LoVo (cell line): ENCODE data around the gene NEK6.

ENCODE experiments used
- DNase-seq: peaks from one replicate; pipeline ENCODE4 v3.0.0-alpha.2; 2016; ENCODE audit warnings: low spot score

NEK6 gene

GRCh38 chr9:124373851-124374250, 116.1 kb downstream of the NEK6 start:
- no peak for DNase-seq

DNA sequence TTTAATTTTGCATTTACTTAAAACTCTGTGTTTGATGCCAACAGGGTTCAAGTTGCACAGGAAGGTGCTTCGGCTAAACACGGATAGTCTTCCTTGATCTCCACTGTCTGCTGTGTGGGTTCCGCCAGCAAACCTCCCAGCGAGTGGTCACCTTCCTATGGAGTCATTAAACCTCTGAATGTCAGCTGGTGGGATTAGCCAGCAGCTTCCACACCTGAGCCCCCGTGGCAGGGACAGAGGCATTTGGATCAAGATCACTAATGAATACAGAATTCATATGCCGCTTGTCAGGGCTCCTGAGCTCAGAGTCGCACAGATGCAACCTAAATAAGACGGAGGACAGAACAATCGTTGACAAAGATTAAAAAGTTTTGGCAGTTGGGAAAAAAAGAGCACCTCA, 118.0 kb downstream of the NEK6 start:
- no peak for DNase-seq

GRCh38 chr9:124376329-124376728, 118.6 kb downstream of the NEK6 start:
- DNase-seq: no peak

DNA sequence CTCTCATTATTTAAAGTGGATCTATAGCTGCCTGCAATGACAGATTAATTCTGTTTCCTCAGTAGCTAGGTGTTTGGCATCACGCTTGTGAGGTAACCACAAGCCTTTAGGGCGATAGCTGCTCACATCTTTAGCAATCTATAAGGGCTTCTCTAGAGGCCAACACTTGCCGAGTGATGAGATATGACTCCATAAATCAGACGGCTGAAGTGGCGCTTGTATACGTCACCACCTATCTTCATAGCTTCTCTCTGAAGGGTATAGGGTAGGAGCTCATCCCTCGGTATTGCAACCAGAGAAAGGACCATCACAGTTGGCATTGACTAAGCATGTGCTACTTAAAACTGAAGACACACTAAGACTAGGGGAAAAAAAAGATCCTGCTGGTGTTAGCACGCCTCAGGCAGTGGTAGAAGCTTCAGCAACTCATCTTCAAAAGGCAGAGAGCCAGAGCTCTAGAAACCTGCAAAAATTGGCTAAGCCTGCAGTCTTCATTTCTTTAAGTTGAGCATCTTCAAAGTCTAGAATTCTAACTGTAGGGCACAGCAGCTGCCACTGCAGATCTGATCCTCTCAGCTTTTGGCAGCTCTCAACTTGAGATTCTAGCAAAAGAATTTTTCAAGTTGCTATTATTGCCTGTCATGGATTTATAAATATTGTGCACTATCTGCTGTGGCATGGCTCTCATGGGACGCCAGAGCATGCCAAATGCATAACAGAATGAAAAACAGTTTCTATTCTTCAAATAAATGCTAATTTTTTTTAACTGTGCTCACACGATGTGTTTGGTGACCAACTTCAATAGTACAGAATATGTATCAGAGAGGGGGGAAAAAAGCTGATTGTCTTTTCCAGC, 120.0 kb downstream of the NEK6 start:
- no peak for DNase-seq

DNA sequence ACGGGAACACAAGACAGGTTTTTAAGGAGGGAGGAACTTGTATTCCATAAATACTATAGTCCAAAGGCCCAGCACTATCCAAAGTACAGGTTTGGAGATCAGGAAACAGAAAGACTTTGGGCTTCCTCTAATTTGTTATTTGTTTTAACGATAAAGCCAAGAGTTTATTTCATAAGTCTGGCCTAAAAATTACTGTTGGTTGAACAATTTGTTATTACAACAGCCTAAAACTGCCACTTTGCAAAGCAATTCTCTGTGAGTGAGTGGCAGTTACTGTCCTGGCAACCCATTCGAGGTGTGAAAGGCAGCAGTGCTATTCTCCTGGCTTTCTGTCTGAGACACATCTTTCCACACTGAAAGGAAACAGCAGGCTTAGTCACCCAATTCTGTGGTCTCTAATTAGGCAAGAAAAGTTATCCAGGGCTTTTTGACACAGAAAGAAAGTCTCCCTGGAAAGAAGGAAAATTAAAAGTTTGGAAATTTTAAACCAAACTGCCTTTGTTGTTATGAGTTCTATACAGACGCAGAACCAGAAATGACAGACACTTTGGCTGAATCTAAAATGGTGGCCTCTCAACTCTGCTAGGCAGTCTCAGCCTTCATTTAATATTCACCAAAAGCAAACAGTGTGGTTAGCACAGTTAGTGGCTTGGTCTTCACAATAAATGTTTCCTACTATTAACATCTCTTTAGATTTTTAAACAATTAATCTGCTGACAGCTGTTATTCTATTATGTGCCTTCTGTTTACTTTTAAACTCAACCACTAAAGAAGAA, 123.6 kb downstream of the NEK6 start:
- no peak for DNase-seq

- DNase-seq: no peak
Measured at GRCh38 chr9:124384210-124384609, 126.5 kb downstream of the NEK6 start.

DNA sequence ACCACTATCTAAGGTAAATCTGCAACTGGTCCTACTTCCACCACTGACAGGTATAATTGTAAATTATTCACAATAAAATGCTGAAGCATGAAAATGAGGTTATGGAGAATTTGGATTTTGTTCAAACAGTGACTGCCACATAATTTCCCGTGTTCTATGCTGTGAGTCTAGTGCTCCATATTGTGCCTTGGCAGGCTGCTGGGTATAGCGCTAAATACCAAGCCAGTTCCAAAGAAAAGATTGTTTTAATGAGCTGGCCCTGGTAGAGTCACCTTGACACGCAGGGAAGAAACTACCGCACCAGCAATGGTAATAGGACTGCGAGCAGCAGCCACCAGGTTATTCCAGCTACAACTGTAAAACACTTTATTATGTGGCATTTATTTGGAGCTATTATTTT, 127.1 kb downstream of the NEK6 start:
- no peak for DNase-seq

GRCh38 chr9:124385623-124386022, 127.9 kb downstream of the NEK6 start:
- no peak for DNase-seq

DNA sequence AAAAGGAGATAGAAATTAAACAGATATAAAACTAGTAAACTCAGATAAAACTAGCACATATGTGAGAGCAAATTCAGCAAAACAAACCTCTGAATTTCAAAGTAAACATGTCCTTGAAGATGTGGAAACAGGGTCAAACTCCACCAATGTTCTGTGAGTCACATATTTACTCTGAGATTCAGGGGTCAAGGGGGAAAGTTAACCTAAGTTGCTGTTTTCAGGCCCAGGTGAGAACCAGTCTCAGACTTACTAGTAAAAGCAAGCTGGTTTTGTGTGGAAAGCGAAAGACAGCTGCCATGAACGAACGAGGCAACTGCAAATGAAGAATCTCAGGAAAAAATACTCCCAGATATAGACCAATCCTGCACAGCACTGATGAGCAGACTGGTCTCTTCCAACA, 128.5 kb downstream of the NEK6 start:
- peak; percentile 47 for DNase-seq

DNA sequence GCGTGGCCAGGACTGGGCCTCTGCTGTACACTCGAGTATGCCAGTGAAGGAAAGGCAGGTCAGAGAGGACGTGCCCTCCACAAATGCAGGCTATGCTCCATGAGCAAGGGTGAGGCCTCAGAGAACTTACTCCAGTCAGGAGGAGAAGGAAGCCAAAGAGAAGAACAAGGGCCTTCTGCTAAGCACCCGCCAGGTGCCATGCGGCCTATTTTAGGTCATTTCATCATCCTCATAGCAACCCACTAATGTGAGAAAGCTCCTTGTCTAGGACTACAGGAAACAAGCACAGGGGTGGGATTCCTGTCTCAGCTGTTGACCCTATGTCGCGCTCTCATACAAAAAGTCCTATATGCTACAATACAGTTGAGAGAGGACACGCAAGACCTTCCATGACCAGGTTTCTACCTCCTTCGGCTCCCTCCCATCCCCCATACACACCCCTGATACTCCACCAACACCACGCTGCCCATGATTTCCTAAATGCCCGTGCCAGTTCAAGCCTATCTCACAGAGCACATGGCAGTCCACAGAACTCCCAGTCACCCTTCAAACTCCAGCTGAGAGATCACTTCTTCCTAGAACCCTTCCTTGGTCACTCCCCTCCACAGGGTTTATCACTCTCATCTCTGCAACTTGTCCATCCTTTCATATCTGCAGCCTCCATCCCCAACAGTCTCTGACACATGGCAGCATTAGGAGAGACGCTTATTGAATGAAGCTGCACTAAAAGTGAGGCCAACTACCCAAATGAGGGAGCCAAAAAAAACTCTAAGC, 130.7 kb downstream of the NEK6 start:
- DNase-seq: no peak

DNA sequence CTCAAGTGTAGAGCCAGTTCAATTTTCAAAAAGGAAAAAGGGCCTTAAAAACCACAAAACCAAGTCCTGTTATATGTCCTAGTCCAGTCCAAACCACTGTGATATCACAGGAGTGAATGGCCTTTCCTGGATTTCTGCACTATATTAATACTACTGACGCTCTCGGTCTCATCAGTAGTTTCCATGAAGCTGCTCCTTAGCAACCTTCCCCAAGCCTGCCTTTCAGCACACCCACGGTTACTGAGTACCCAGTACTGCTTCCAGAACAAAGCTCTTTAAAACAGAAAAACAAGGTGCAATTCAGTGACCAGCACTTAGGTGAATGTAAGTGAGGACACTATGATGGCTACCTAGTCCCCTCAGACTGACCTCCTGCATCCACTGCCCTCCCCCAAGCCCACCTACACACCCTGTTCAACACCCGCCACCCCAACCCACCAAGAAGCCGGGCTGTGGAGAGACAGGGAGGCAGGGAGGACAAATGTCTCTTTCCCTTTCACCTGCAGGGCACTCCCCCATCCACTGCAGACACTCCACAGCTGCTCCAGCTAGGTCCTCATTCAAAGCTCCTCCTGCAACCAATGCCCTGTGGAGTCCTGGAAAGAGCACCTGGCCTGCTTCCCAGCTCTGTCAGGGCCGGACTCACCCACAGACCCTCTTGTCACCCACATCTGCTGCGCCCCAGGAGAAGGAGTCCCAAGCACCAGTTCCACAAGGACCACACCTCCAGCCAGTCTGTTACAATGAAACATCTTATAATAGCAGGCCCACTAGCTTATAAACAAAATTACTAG, 131.6 kb downstream of the NEK6 start:
- DNase-seq: no peak

DNA sequence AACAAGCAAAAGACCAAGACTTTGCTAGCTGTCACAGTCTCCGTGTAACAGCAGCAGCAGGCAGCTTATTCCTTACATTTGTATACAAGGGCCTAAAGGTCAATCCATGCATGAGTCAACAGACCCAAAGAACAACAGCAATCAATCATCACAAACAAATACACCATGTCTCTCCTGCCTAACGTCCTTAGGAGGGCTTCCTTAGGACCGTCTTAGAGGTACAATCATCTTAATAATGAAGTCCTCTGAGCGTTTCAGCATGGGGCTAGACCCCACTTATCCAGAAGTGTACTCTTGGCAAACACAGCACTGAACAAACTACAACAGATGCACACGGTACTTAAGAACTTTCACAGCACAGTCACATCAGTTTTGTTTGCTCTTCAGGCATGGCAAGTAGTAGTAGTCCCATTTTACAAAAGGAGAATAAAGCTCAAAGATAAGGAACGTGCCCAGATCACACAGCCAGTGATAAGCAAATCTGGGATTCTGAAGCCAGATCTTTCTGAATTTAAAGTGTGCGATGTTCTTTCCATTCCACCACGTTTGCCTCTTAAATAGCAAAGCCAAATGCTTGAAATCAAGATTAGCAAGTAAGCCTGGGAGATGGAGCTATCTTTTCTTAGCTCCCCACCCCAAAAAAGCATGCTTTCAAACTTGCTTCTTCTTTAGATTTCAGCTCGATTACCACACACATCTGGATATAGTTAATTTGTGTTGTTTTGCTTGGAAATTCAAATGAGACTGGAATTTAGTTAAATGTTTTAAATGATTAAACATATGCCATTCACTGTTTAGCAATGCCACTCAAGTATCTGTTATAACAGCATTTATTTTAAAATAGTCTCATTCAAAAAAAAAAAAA, 133.3 kb downstream of the NEK6 start:
- peak; percentile 14 for DNase-seq

GRCh38 chr9:124392254-124392870, 134.6 kb downstream of the NEK6 start:
- DNase-seq: no peak

DNA sequence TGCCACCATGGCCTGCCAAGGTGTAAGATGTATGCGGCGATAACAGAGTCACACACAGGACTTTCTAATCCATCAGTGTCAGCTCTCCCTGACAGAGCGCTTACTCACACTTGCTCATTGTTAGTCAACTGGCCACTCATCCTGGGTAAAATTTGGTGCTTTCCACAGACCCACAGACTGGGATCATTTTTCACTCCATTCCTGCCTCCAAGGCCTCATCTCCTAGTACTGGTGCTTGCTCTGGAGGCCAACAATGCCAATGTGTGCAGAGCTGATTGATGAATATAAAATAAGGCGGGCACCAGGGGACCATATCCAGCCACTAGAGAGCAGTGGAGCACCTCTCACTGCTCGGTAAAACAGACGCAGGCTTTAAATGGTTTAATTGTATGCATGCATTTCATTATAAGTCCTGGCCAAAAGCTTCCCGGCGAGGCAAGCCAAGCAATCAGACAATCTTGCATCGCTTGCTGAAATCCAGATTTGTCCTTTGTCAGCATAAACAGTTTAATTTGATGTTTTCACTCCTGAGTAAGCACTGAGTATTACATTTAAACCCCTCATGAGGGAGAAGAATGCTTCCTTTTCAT, 135.2 kb downstream of the NEK6 start:
- DNase-seq: no peak

DNA sequence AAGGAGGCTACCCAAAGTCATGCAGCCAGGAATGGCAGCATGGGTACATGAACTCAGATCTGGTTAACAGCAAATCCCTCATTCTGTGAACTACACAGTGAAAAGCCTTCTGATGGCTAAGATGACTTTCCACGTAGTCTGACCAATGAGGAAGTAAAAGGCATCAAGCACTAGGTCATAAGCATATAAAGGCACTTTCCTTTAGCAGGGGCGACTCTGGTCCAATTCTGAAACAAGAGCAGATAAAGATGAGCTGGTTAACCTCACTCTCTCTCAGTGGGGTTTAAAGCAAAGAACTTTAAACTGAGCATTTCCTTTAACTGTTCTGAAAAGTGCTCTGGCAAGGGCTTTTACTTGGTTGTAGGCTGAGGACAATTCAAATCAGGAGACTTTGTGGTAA, 136.4 kb downstream of the NEK6 start:
- DNase-seq: no peak

- DNase-seq: no peak
Measured at GRCh38 chr9:124394596-124394995, 136.8 kb downstream of the NEK6 start.

DNA sequence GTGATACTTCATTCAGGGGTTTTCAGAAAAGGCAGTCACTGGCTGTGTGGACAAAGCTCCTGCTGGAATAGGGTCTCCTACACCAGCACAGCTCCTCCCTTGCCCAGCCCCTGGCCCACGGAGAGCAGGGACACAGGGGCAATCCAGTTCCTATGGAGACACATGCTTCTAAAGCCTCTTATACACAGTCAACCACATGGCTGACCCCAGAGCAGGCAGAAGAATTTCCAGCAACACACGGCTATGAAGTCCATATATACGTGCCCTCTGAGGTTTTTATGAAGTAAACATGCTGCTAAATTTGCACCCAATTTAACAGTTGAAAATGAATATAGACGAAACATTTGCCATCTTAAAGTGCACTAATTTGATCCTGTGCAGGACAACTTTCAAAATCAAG, 138.1 kb downstream of the NEK6 start:
- no peak for DNase-seq

DNA sequence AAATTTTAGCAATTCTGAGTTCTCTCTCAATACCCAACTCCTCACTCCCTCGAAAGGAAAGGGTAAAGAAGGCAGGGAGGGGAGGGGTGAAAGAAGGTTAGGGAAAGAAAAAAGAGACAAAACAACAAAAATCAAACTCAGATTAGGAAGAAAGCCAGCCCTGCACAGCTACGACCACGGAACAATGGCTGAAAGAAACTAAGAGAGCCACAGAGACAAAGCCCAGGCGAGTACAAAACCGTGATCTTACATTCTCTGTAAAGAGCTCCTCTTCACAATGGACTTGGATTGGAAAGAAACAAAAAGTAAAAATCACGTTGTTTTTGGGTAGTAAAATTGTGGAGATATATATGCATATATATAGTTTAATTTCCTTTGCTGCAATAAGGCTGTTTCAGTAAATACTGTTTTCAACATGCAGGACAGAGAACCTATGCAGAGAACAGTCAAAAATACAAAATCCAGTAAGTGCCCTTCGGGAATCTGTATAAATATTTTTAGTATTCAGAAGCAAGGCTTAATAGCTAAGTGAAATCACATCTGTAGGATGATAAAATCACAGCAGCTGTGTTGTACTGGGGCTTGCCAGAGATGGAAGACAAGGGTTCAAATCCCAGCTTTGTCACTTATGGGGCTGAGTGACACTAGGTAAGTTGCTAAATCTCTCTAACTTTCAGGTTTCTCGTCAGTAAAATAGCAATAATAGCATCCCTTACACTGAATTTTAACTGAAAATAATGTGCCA, 140.6 kb downstream of the NEK6 start:
- no peak for DNase-seq

GRCh38 chr9:124399323-124399967, 141.7 kb downstream of the NEK6 start:
- no peak for DNase-seq
